ENCODE measurements around the gene DOCK3.
"Not testable (repeated sequence)": the region's sequence is repeated elsewhere in the genome, so short reads cannot be mapped to it uniquely, and the experiment has no call there.

DOCK3 gene

GRCh38 chr3:50913260-50913659, 238.5 kb downstream of the DOCK3 start:
- no peak for DNase-seq

GRCh38 chr3:50922071-50922470, 247.3 kb downstream of the DOCK3 start:
- DNase-seq = not testable (repeated sequence)

- DNase-seq = no peak
Observed at GRCh38 chr3:50923955-50924354, 249.2 kb downstream of the DOCK3 start.

- no peak for DNase-seq
Observed at GRCh38 chr3:50924638-50925037, 249.9 kb downstream of the DOCK3 start.

- DNase-seq = no peak
Observed at GRCh38 chr3:50926868-50927267, 252.1 kb downstream of the DOCK3 start.

GRCh38 chr3:50930371-50931208, 255.9 kb downstream of the DOCK3 start:
- DNase-seq = no peak

- not testable (repeated sequence) for DNase-seq
Observed at GRCh38 chr3:50932918-50933317, 258.2 kb downstream of the DOCK3 start.

GRCh38 chr3:50936389-50936788, 261.7 kb downstream of the DOCK3 start:
- DNase-seq = no peak

- DNase-seq = no peak
Observed at GRCh38 chr3:50947419-50947818, 272.7 kb downstream of the DOCK3 start.

GRCh38 chr3:50950591-50950990, 275.9 kb downstream of the DOCK3 start:
- DNase-seq = no peak

- DNase-seq = no peak
Observed at GRCh38 chr3:50953825-50954414, 279.2 kb downstream of the DOCK3 start.

- DNase-seq = no peak
Observed at GRCh38 chr3:50961386-50961785, 286.7 kb downstream of the DOCK3 start.

GRCh38 chr3:50971487-50971924, 296.8 kb downstream of the DOCK3 start:
- peak; percentile 47 for DNase-seq

- no peak for DNase-seq
Observed at GRCh38 chr3:50972029-50972428, 297.3 kb downstream of the DOCK3 start.

- DNase-seq = not testable (repeated sequence)
Observed at GRCh38 chr3:50978586-50978985, 303.9 kb downstream of the DOCK3 start.

- DNase-seq = no peak
Observed at GRCh38 chr3:50978991-50979667, 304.4 kb downstream of the DOCK3 start.

GRCh38 chr3:50982540-50983325, 308.0 kb downstream of the DOCK3 start:
- DNase-seq = no peak

- DNase-seq = no peak
Observed at GRCh38 chr3:50983887-50984286, 309.2 kb downstream of the DOCK3 start.

- no peak for DNase-seq
Observed at GRCh38 chr3:50985893-50986292, 311.2 kb downstream of the DOCK3 start.

- no peak for DNase-seq
Observed at GRCh38 chr3:50986726-50987125, 312.0 kb downstream of the DOCK3 start.

- no peak for DNase-seq
Observed at GRCh38 chr3:50994537-50994936, 319.8 kb downstream of the DOCK3 start.

- no peak for DNase-seq
Observed at GRCh38 chr3:50995085-50995824, 320.5 kb downstream of the DOCK3 start.

Measured in activated T-cell treated with anti-CD3 and anti-CD28 coated beads, Interleukin-2, amount 50 U/mL, for 1 hour (primary cell).